Mesodermal cell (in vitro differentiated cells): Measurements from ENCODE around the gene CLDN20. TPM values are rescaled to one million over a fixed set of nuclear protein-coding genes. Genes with fewer than 3 reads are reported as not detected.
"Not testable (repeated sequence)": the region's sequence is repeated elsewhere in the genome, so short reads cannot be mapped to it uniquely, and the experiment has no call there.

ENCODE experiments used
- H3K27ac ChIP-seq: 2 replicates; pipeline ENCODE4 v1.7.0; 2013; ENCODE audit warnings: mild to moderate bottlenecking, low read depth, low read length, moderate library complexity; ENCODE audit not compliant: severe bottlenecking
- H3K36me3 ChIP-seq: 2 replicates; pipeline ENCODE4 v1.7.1; 2013; ENCODE audit warnings: mild to moderate bottlenecking, low read length, moderate library complexity; ENCODE audit not compliant: control insufficient read depth, insufficient read depth
- H3K4me1 ChIP-seq: one replicate; pipeline ENCODE4 v1.7.1; 2013; ENCODE audit warnings: mild to moderate bottlenecking, low read length; ENCODE audit not compliant: insufficient read depth, control insufficient read depth, poor library complexity, severe bottlenecking
- H3K4me3 ChIP-seq: 2 replicates; pipeline ENCODE4 v1.7.0; 2013; ENCODE audit warnings: low read length, control low read depth, mild to moderate bottlenecking; ENCODE audit not compliant: insufficient read depth, poor library complexity, severe bottlenecking; ENCODE audit errors: extremely low read depth
- H3K9me3 ChIP-seq: 2 replicates; pipeline ENCODE4 v1.7.1; 2013; ENCODE audit warnings: mild to moderate bottlenecking, low read length, moderate library complexity; ENCODE audit not compliant: control insufficient read depth
- WGBS, 2 experiments: methylation state at CpG; one replicate each; pipeline ENCODE4 v1.1.5; 2013; ENCODE audit warnings: missing lambda C conversion rate in 2 of 2; ENCODE audit not compliant: insufficient coverage in 2 of 2; 5-methylcytosine and 5-hydroxymethylcytosine counted together
- polyA plus RNA-seq, 2 experiments: library from polyadenylated mRNA; stranded (reverse); fragments of 50-300 nt; gene quantifications; one replicate each; pipeline ENCODE4 v1.2.3, GENCODE V29; 2013

Gene CLDN20
- not detected for polyA plus RNA-seq (2013, experiment 1 of 2)
- polyA plus RNA-seq (2013, experiment 2 of 2) = not detected

- Histone ChIP-seq H3K36me3 (peaks cover 79% of the 10 kb centered on the region), H3K4me1 (peaks cover 11% of the 10 kb centered on the region), H3K27ac (no peak within 1 kb of the TSS), H3K9me3 (no peaks in the 10 kb centered on the region), H3K4me3 (no peak within 1 kb of the TSS)
- 93 to 96% methylated on average over 6 to 7 of the region's 10 CpGs for WGBS, 2 experiments
Observed at GRCh38 chr6:155263373-155264063, at the start of gene CLDN20. Gene CLDN20, plus strand, starts transcription at chr6:155264013. Its CDS starts 11,707 bp downstream, at chr6:155275720.

GRCh38 chr6:155215906-155216305 is 47.9 kb upstream of the CLDN20 start:
- Histone ChIP-seq H3K4me1 (peaks cover 3% of the 10 kb centered on the region), H3K27ac (no peak overlapping the region), H3K4me3 (no peak overlapping the region), H3K9me3 (no peaks in the 10 kb centered on the region), H3K36me3 (peaks cover 15% of the 10 kb centered on the region)
- 95 to 100% methylated on average over 2 to 4 of the region's 4 CpGs for WGBS, 2 experiments

GRCh38 chr6:155216312-155217046 is 47.3 kb upstream of the CLDN20 start:
- peaks cover 9% of the 10 kb centered on the region for H3K36me3 ChIP-seq
- H3K27ac ChIP-seq = no peak overlapping the region
- no peaks in the 10 kb centered on the region for H3K9me3 ChIP-seq
- WGBS, 2 experiments = 36 to 43% methylated on average over 4 to 8 of the region's 11 CpGs
- no peak overlapping the region for H3K4me3 ChIP-seq
- H3K4me1 ChIP-seq = peaks cover 5% of the 10 kb centered on the region

GRCh38 chr6:155218711-155219110 is 45.1 kb upstream of the CLDN20 start:
- H3K4me1 ChIP-seq, H3K36me3 ChIP-seq, H3K9me3 ChIP-seq, H3K4me3 ChIP-seq, H3K27ac ChIP-seq: not testable (repeated sequence)
- 71 to 81% methylated on average over 4 to 6 of the region's 20 CpGs for WGBS, 2 experiments

GRCh38 chr6:155219299-155219698 is 44.5 kb upstream of the CLDN20 start:
- Histone ChIP-seq H3K4me1 (peaks cover 12% of the 10 kb centered on the region), H3K4me3 (no peak overlapping the region), H3K36me3 (no peaks in the 10 kb centered on the region), H3K27ac (no peak overlapping the region), H3K9me3 (no peaks in the 10 kb centered on the region)
- WGBS, 2 experiments = 89 to 98% methylated on average over 5 to 6 of the region's 7 CpGs

GRCh38 chr6:155219858-155220301 is 43.9 kb upstream of the CLDN20 start:
- H3K27ac ChIP-seq = no peak overlapping the region
- no peaks in the 10 kb centered on the region for H3K9me3 ChIP-seq
- no peak overlapping the region for H3K4me3 ChIP-seq
- H3K4me1 ChIP-seq = peaks cover 17% of the 10 kb centered on the region
- no peaks in the 10 kb centered on the region for H3K36me3 ChIP-seq
- 92 to 98% methylated on average over 4 to 5 of the region's 5 CpGs for WGBS, 2 experiments

- Histone ChIP-seq H3K36me3 (no peaks in the 10 kb centered on the region), H3K9me3 (no peaks in the 10 kb centered on the region), H3K4me3 (no peak overlapping the region), H3K27ac (no peak overlapping the region), H3K4me1 (peaks cover 17% of the 10 kb centered on the region)
- 97 to 100% methylated on average over 3 to 4 of the region's 4 CpGs for WGBS, 2 experiments
Observed at GRCh38 chr6:155221086-155221485, 42.7 kb upstream of the CLDN20 start.

GRCh38 chr6:155222506-155222905 is 41.3 kb upstream of the CLDN20 start:
- WGBS, 2 experiments = 95 to 97% methylated on average over 4 of the region's 4 CpGs
- peaks cover 17% of the 10 kb centered on the region for H3K4me1 ChIP-seq
- no peak overlapping the region for H3K4me3 ChIP-seq
- H3K9me3 ChIP-seq = peaks cover 4% of the 10 kb centered on the region
- H3K27ac ChIP-seq = no peak overlapping the region
- peaks cover 6% of the 10 kb centered on the region for H3K36me3 ChIP-seq

- peaks cover 6% of the 10 kb centered on the region for H3K36me3 ChIP-seq
- no peak overlapping the region for H3K4me3 ChIP-seq
- 92% methylated on average over 5 to 6 of the region's 12 CpGs for WGBS, 2 experiments
- H3K9me3 ChIP-seq = peaks cover 4% of the 10 kb centered on the region
- H3K4me1 ChIP-seq = peaks cover 17% of the 10 kb centered on the region
- no peak overlapping the region for H3K27ac ChIP-seq
Observed at GRCh38 chr6:155223646-155224451, 40.0 kb upstream of the CLDN20 start.

- Histone ChIP-seq H3K27ac (no peak overlapping the region), H3K4me3 (no peak overlapping the region), H3K9me3 (peaks cover 4% of the 10 kb centered on the region), H3K36me3 (peaks cover 12% of the 10 kb centered on the region), H3K4me1 (peaks cover 17% of the 10 kb centered on the region)
- whole genome bisulfite sequencing, 2 experiments = 94 to 97% methylated on average over 2 to 6 of the region's 7 CpGs
Observed at GRCh38 chr6:155224618-155225017, 39.2 kb upstream of the CLDN20 start.
